SK-MEL-5 (cell line): ENCODE data around the gene OTUD5. TPM values are rescaled to one million over a fixed set of nuclear protein-coding genes. Genes with fewer than 3 reads are reported as not detected.
A peak's percentile ranks its signal among the peaks of the same experiment; 100 is the strongest.
"Not testable (repeated sequence)": the region's sequence is repeated elsewhere in the genome, so short reads cannot be mapped to it uniquely, and the experiment has no call there.

Experiments used
- DNase-seq: peaks from one replicate; pipeline ENCODE4 v3.0.0-alpha.2; 2016; ENCODE audit warnings: low read depth, low spot score
- in situ Hi-C: cut with HindIII; loops from 2 replicates; pipeline ENCODE4 v1.10.0; 2016; ENCODE audit warnings: low sequenced_read_pairs, high pct_unique_total_duplicates, low pct_unique_long_range_greater_than_20kb
- polyA plus RNA-seq, 2 experiments: library from polyadenylated mRNA; depleted of rRNA; stranded (reverse); fragments of >200 nt; gene quantifications; 2 replicates each; pipeline ENCODE4 v1.2.3, GENCODE V29; 2015
- total RNA-seq: library from RNA; depleted of rRNA; stranded (reverse); fragments of >200 nt; shearing (Covaris generic); gene quantifications from 2 replicates; pipeline ENCODE4 v1.2.3, GENCODE V29; 2014; rRNA removed

The OTUD5 gene, protein sequence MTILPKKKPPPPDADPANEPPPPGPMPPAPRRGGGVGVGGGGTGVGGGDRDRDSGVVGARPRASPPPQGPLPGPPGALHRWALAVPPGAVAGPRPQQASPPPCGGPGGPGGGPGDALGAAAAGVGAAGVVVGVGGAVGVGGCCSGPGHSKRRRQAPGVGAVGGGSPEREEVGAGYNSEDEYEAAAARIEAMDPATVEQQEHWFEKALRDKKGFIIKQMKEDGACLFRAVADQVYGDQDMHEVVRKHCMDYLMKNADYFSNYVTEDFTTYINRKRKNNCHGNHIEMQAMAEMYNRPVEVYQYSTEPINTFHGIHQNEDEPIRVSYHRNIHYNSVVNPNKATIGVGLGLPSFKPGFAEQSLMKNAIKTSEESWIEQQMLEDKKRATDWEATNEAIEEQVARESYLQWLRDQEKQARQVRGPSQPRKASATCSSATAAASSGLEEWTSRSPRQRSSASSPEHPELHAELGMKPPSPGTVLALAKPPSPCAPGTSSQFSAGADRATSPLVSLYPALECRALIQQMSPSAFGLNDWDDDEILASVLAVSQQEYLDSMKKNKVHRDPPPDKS
- 22.7 and 26.2 TPM in 2 replicates for total RNA-seq
- 52.9 and 55.3 TPM in 2 replicates for polyA plus RNA-seq (2015; cell fraction: cytosol; rRNA removed)
- 83.0 and 95.1 TPM in 2 replicates for polyA plus RNA-seq (2015; cell fraction: nucleus; rRNA removed)

GRCh38 chrX:48957477-48957826 lies at the start of gene OTUD5:
TSS of gene OTUD5 (minus strand) at chrX:48957607. CDS start at chrX:48957570, 37 bp downstream.
- no peak for DNase-seq
- in situ Hi-C loops = no loop called here

GRCh38 chrX:49003696-49004095 lies 46.3 kb upstream of the OTUD5 start:
- in situ Hi-C loops = no loop called here
- DNase-seq = peak; percentile 7

- DNase-seq = peak; percentile 79
- in situ Hi-C loops = no loop called here
These were observed 44.9 kb upstream of the OTUD5 start, which contains the start of gene GRIPAP1 for GRCh38 chrX:49002091-49002935. TSS of gene GRIPAP1 (minus strand) at chrX:49002264. CDS start at chrX:49002229, 35 bp downstream.

DNA sequence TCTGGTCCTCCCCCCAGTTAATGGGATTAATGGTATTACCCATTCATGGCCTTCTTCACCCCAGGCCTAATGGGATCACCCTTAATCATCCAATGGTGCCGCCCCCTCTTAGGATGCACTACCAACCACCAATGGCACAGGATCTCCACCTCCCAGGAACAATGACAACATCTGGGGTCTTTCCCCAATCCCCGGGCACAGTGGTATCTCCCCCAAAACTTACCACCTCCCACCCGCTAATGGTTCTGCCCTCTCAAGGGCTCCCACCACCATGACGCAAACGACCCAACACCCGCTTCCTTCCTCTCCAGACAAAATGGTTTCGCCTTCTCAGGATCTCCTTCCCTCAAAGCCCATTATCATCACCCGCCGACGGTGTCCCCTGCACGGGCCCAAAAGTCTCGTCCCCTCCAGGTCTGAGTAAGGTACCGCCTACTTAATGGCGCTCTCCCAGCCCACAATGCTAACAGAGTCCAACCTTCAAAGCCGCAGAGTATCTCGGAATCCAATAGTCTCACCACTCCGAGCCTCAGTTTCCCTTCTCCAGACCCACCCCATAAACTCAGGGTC lies 44.2 kb upstream of the OTUD5 start:
- peak; percentile 18 for DNase-seq
- in situ Hi-C loops = no loop called here

- no peak for DNase-seq
- in situ Hi-C loops = no loop called here
These were observed 43.2 kb upstream of the OTUD5 start for GRCh38 chrX:49000636-49001035.

- DNase-seq = no peak
- in situ Hi-C loops = no loop called here
These were observed 41.6 kb upstream of the OTUD5 start for GRCh38 chrX:48999030-48999429.

DNA sequence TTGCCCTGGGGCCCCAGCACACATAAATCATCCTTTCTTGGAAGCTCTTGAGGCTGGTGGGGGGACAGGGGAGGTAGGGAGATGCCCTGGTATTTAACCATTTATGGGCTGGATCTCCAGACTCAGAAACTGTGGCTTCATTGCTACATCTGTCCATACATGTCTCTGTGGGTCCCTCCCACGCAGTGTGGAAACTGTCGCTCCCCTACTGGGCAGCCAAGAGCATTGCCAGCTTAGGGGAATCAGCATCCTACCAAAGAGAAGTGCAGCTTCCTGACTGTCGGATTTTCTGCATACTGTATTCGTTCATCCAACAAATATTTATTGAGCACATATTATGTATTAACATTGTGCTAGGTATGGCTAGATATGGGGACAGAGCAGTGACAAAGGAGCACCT lies 41.0 kb upstream of the OTUD5 start:
- no peak for DNase-seq
- in situ Hi-C loops = no loop called here

DNA sequence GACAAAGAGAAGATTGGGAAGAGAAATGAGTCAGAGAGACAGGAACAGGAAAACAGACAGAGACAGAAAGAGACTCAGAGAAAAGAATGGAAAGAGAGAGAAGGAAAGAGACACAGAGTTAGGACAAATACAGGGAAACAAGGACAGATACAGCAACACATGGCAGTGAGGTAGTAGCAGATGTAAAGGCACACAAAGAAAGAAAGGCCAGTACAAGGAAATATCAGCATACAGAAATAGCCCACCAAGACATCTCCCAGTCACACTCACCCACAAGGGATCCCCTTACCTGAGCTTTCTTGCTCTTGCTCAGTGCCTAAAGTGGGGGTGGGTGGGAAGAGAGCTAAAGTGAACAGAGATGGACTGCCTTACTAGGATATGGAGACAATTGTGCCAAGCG lies 40.5 kb upstream of the OTUD5 start:
- in situ Hi-C loops = no loop called here
- DNase-seq = no peak

DNA sequence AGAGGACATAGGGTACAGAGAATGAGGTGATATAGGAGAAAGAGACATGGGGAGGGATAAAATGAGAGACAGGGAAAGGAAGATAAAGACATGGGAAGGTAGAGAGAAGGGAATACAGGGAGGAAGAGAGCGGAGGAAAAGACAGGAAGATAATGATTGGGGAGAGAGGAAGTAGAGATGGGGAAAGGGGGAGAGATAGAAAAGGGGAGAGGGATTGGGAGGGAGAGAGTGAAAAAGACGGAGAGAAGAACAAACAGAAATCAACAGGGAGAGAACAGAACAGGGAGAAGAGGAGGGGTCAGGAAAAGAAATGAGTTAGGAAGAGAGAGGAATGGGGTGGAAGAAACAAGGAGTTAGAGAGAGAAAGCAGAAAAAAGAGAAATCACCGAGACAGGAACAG lies 40.0 kb upstream of the OTUD5 start:
- in situ Hi-C loops = no loop called here
- no peak for DNase-seq

- no peak for DNase-seq
- in situ Hi-C loops = no loop called here
These were observed 39.6 kb upstream of the OTUD5 start for GRCh38 chrX:48996969-48997368.

- in situ Hi-C loops = no loop called here
- no peak for DNase-seq
These were observed 34.9 kb upstream of the OTUD5 start for GRCh38 chrX:48992341-48992740.

GRCh38 chrX:48989483-48989882 lies 32.1 kb upstream of the OTUD5 start:
- in situ Hi-C loops = no loop called here
- DNase-seq = no peak

GRCh38 chrX:48983896-48984295 lies 26.5 kb upstream of the OTUD5 start:
- DNase-seq = no peak
- in situ Hi-C loops = no loop called here

- in situ Hi-C loops = no loop called here
- DNase-seq = no peak
These were observed 25.7 kb upstream of the OTUD5 start for GRCh38 chrX:48983081-48983480.

DNA sequence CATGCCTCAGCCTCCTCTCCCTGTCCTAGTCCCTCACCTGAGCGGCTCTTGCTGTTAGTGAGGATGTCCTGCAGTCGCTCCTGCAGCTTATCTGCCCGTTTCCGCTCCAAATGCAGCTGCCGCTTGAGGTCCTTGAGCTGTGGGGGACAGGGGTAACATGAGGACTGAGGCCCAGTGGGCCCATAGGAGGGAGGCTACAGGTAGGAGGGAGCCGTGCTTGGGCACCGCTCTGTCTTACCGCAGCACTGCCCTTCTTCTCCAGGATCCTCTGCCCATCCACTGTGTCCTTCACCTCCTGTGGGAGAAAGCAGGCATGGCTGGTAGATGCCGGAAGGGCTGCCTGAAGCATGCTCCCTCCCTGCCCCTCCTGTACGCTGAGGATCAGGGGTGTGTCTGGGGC lies 23.8 kb upstream of the OTUD5 start:
- DNase-seq = no peak
- in situ Hi-C loops = no loop called here

GRCh38 chrX:48980341-48980740 lies 22.9 kb upstream of the OTUD5 start:
- DNase-seq, in situ Hi-C loops: not testable (repeated sequence)

- in situ Hi-C loops = no loop called here
These were observed 20.8 kb upstream of the OTUD5 start for GRCh38 chrX:48978226-48978625.

GRCh38 chrX:48976086-48976485 lies 18.7 kb upstream of the OTUD5 start:
- in situ Hi-C loops = no loop called here
- DNase-seq = no peak

More at GRCh38 chrX:48978226-48978625, 20.8 kb upstream of the OTUD5 start:
- no peak for DNase-seq
